ENCODE measurements around the gene TMEM212.
A peak's percentile ranks its signal among the peaks of the same experiment; 100 is the strongest.

The TMEM212 gene

DNA sequence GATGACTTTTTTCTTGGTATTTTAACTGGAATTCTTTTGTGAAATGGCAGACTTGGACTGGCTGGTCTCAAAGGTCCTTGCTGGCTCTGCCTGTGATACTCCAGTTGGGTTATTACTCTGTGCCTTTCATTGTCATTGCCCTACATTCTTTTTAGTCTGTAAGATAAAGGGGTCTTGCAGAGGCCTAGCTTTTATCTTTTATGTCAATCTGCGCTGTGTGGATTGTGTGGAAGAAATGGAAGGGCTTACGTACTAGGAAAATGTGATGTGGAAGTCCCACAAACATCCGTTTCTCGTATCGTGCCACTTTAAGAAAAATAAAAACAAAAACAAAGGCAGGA, 8.7 kb upstream of the TMEM212 start:
- no peak for DNase-seq (ENCODE audit: low read depth in 2 of 2)

DNA sequence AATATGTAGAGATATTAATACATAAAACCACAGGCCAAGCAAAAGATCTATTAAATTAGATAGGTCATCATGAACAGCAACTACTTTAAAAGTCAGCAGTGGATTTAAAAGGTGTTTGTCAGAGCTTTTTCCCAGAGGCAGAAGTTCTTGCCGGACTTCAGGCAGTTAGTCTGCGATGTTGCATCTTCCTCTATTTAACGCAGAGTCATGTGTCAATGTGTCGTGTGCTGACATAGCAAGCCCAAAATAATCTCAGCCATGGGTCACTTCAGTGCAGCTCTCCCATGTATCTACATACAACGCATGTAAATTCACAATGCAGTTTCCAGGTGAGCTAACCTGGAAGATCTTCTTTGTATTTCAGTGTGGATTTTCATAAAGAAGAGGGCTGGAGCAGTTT, 8.0 kb upstream of the TMEM212 start:
- no peak for DNase-seq (ENCODE audit: low read depth in 2 of 2)

DNA sequence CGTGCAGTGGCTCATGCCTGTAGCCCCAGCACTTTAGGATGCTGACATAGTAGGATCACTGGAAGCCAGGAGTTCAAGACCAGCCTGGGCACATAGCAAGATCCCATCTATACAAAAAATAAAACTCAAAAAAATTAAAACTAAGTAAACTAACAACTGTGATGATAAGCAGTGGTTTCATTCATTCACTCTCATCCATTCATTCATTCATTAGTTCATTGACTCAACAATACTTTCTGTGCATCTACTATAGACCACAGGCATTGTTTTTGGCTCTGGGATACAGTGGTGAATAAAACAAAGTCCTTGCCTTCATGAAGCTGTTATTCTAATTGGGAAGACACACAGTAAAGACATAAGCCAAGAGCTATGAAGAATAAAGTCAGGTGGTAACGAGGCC, 7.5 kb upstream of the TMEM212 start:
- DNase-seq (ENCODE audit: low read depth in 2 of 2), result no peak

DNA sequence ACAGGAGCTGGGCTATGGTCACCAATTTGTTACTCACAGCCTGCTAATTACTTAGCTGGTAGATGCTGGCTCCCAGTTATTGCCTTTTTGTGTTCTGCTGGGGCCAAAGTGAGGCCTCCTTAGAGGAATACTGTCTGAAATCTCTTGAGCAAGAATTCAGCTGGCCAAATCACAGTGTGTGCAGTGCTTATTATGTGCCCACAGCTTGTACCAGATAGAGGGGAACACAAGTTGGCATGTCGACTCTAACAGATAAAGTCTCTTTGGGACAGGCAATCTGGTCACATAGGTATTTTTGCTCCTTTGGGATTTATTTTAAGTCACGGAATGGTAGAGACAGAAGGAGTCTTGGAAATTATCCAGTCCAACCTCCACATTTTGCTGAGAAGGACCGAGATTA, 6.3 kb upstream of the TMEM212 start:
- no peak for DNase-seq (ENCODE audit: low read depth in 2 of 2)

DNA sequence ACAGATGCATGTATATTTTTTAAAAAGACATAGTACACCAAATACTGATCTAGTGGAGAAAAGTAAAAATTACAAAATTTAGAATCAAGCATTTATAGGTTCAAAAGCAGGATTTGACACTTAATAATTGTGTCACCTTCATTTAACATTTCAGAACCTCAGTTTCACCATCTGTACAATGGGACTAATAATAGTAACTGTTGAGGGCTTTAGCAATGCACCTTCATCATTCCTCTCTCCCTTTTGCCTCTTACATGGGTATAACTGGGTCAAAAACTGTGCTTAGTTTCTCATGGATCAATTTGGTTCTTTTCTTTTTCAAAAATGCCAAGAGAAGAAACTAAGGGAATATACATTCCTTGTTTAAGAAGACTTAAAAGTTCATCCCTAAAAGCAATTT, 5.5 kb upstream of the TMEM212 start:
- DNase-seq (ENCODE audit: low read depth in 2 of 2), result no peak

DNA sequence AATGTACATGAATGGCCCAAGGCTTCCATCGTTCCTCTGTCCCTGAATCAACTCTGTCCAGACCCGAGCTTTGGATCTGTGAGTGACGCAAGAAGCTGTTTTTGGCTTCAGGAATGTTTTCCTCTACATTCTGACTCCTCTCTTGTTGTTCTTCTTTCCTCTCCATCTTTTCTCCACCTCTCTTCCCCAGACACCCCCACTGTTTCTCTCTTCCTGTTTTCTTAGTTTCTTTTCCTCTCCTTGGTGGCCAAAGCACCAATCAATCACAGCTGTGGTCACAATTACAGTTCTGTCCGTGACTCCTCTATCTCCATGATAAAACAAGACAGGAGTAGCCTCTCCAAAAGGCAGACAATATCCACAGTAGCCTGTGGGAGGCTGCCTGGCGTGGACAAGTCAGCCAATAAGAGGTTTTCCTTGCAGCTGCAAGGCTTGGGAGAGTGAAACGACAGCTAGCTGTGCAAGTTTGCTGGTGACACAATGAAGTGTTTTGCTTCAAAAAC, 4.9 kb upstream of the TMEM212 start:
- DNase-seq (ENCODE audit: low read depth in 2 of 2), result peak in 1 of 2 experiments; percentile 29

DNA sequence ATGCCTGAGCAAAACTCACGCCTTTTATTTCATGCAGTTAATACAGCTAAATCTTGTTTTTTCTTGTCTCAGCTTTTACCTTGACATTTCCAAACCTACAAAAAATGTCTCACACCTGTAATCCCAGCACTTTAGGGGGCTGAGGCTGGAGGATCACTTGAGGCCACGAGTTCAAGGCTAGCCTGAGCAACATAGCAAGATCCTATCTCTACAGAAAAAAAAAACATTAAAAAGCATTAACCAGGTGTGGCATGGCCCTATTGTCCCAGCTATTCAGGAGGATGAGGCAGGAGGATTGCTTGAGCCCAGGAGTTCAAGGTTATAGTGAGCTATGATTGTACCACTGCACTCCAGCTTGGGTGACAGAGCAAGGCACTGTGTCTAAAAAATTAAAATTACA, 3.9 kb upstream of the TMEM212 start:
- no peak for DNase-seq (ENCODE audit: low read depth in 2 of 2)

DNA sequence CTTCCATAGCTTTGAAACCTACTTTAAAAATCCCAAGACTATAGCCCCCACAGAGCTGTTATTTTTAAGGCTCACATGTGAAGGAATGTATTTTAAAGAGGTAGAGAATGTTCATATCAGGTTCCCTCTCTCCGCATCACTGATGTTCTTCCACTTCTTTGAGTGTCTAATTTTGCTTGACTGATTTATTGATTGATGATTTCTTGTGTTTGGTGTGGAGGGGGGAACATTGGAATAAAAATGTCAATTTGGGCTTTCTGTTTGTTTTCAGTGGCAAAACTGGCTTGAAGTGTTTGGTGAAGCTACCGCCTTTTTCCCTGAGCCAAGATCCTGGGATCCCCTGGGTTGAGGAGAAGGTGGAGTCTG, 2.7 kb upstream of the TMEM212 start:
- no peak for DNase-seq (ENCODE audit: low read depth in 2 of 2)

DNA sequence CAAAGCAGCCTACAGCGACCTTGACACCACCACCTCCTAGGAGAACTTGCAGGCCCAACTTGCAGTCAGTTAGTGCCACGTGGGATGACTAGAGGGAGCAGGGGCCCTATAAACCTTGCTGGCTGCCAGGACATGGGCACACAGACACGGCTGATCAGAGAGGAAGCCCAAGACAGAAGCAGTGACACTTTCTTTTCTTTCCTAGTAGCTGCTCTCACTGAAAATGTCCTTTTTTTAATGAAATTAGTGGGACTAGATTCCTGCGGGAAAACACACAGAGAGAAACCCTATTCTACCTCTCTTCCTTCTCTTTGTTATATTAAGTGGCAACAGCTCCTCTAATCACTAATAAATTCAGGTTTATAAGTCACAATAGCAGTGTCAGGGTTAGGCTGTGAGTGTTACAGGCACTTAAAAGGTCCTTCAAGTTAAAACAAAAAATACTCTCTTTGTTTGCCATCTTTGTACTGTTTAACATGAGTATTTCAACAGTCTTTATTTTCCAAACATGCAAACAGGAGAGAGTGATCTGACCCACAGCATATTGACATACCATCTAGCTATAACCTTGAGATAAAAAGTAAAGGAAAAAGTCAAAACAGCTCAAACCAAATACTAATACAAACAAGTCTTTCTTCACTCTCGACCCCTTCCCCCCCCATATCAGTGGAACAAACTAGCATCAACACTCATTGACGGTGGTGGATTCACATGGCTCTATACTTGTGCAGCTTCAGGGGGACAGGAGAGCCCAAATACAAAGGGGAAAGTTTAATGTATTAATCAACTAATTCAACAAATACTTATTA, 2.1 kb upstream of the TMEM212 start:
- no peak for DNase-seq (ENCODE audit: low read depth in 2 of 2)

DNA sequence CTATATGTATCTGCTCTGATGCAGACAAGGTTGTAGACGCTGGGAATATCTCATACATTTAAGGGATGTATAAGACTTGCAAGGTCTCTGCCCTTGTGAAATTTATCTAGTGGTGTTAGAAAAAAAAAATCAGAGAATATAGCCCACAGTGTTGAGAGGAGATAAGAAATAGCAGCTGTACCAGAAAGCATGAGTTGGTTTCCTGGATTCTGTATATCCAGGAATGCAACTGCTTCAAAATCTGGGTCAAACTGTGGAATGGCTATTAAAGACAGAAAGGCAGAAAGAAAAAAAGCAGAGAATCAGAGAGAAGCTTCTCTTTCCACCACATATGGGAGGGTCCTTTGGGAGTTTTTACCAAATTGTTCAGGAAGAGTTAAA, 1.5 kb upstream of the TMEM212 start:
- DNase-seq (ENCODE audit: low read depth in 2 of 2), result peak in 1 of 2 experiments; percentile 35

DNA sequence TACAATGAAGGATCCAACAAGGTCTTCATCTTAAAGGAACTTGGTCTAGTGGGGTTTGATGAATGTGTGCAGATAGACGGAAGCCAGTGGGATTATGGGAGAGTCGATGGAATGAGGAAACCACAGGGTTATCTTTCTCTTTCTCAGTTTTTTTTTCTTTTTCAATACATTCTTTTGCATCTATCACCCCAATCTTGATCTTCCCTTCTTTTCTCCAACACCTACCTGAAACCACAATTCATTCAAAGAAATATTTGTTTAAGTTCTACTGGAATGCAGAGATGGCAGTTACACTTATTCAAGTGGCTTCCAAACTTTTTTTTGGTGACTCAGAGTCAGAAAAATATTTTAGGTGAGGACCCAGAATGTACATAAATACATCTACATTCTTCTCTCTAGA, 1.7 kb downstream of the TMEM212 start:
- no peak for DNase-seq (ENCODE audit: low read depth in 2 of 2)

DNA sequence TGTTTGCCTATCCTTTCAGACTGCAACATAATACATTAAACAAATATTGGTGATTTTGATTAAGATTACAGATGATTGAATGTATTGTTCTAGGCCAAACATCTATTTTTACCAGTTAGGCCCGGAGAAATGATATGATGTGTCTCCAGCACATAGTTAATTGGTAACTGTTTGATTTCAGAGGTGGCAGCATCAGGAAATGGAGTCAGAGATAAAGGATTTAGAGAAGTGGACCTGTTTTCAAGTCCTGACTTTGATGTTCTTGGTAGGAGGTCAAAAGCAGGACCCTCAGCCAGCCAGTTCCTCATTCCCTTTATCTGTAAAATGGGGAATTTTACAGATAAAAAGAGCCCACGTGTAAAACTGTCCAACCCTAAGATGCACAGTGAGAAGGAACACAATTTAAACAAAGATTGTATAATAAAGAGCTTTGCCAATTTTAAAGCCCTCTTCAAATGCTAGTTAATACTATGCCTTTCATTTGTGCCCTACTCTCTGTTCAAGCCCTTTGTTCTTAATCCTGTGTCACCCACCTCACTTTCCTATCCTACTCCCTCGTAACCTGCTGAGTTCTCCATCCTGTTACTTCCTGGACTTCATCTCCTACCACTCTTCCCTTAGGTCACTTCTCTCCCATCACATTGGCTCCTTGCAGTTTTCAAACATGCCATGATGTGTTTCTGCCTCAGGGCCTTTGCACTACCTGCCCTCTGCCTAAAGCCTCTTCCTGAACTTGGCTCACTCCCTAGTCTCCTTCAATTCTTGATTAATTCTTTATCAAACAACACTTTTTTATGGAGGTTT, 2.5 kb downstream of the TMEM212 start:
- DNase-seq (ENCODE audit: low read depth in 2 of 2), result no peak

DNA sequence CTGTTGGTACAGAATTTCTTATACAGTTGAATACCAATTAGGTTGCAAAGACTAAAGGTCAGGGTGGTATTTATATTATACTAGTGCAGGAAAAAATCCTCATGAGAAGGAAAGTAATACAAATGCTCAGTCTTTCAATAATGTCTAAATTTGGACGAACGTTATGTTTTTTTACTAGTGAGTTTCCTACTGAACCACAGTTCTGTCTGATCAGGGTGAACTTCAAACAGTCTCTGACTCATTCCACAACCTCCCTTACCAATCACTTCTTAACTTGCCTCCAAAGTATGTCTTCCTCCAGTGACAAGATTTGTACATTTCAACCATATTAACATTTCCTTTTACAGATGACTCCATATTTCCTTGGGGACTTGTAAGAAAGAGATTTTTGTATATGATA, 3.4 kb downstream of the TMEM212 start:
- no peak for DNase-seq (ENCODE audit: low read depth in 2 of 2)

DNA sequence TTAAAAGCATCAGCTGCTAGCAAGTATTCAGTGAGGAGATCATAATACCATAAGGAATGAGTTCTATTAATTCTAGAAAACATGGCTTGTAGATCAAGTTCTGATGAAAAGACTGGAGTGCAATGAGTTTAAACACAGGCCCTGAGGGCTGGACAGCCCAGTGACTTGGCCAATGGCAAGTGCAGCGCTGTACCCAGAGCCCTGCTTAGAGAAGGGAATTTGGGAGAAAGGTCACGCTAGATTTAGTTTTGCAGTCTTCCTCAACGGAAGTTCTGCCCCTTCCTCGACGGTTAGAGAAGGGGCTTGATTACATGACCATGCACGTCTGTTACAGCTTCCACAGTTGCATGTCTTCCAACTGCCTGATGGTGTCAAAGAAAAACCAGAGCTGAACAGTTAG, 4.0 kb downstream of the TMEM212 start:
- DNase-seq (ENCODE audit: low read depth in 2 of 2), result no peak

DNA sequence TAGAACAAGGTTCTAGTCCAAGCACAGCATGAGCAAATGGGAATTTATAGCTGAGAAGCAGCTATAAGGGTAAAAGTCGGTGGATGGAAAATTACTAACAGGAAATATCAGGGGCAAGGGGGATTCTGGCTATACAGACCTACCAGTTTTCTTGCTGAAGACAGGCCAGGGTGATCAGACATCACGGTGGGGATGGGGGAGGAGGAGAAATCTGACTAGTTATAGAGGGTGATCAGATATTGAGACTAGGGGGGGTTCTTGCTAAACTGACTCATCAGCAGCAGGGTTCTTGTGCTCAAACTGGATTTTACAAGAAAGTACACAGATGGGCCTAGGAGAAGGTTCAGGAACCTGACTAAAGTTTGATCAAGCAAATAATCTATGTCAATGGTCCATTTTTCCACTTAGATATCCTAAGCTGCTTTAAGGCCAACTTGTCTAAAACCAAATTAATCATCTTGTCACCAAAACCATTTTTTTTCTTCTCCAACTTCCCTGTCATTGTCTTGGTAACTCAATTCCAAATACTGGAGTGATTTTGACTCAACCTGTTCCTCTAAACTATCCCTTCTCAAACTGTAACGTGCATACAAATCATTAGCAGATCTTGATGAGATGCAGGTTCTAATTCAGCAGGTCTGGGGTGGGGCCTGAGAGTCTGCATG, 4.6 kb downstream of the TMEM212 start:
- no peak for DNase-seq (ENCODE audit: low read depth in 2 of 2)

DNA sequence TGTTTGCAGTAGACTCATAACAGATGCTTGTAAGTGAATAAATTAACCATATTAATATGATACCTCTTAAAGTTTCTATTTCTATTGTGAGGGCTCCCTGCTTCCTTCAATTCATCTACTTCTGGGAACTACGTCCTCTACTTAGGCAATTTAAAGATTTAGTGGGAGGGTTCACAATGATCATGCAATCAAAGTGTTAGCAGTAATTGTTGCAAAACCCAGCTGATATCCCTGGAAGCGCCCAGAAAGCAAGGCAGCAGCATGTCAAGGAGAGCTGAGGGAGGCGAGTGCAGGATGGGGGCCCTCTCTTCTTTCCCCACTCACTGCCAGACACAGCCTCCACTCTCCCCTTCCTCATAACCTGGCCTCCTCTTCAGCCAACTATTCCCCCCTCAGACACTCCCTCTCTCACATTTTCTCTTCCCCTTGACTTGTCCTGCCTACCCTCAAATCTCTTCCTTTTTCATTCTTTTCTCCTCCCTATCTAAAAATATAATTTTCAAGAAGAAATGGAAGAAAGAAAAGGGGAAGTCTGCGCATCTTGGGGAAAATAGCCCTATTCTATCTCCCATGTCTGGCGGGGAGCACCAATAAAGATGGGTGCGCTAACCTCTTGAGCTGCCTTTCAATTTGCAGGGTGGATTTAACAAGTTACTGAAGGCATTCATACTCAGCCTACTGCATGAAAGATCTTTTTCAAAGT, 6.6 kb downstream of the TMEM212 start:
- no peak for DNase-seq (ENCODE audit: low read depth in 2 of 2)

DNA sequence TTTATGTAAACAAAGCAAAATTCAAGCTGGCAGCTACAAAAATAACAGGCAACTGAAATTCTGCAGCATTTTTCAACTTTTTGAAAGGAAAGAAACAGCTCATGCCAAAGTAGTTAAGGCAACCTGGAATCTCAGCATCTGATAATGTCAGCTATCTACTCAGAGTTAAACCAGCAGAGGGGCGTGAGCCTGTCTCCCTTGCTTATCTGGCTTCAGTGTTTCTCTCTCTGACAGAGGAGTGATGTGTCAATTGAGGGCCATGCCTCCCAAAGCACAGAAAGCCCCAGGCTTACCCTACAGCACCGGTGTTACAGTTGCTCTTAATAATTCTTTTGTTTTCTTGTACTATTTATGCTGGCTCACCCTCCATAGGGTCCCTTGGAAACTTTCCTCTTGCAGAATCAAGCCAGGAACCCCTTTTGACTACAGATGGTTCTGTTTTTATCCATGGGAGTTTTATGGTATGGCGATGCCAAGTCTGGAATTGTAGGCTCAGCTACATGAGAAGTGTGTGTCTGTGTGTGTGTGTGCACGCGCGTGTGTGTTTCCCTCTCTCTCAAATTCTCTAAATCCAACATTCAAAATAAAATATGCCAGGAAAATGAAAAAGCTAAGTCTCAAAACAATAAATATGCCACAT, 7.3 kb downstream of the TMEM212 start:
- DNase-seq (ENCODE audit: low read depth in 2 of 2), result no peak

DNA sequence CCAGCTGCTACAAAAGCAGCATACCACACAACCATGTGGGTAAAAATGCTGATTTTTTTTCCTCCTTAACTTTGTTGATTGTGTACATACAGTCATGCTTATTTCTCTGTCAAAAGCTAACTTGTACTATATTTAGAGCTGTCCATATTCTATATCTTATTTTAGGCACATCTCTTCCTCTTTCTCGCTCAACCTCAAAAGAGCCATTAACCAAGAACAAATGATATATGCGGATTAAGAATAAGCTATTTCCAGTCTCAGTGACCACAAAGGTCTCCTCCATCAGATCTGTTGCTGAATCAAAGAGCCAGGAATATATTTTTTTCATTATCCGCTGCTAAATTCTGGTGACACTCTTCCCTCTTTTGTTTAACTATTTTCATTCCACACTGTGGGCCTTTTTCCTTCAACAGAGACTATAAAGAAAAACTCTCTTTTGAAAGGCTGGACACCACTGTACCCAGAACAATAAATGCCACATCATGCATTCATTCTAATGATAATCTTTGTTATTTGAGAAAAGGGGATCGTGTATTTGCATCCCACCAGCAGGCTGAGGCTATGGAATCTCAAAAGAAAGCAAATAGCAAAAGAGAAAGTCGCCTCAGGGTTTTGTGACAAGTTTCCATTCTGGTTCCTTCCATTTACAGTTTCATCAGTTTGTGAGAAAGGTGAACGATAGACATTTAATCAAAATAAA, 8.0 kb downstream of the TMEM212 start:
- no peak for DNase-seq (ENCODE audit: low read depth in 2 of 2)

DNA sequence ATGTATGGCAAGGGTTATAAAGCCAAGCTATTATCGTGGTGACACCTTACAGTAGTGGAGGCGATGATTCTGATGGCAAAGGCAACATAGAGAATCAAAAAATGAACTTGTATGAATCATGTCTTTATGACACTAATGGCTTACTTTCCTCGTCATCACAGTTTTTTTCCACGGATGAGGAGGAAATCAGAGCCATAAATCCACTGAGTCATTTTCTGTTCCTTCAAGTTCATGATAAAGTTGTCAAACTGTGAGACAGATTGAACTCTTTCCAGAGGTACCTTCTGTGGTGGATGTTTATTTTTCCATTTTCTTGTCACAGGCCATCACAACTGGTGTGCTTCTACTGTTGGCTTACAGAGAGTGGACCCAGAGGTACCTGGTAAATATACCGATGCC, 8.5 kb downstream of the TMEM212 start:
- no peak for DNase-seq (ENCODE audit: low read depth in 2 of 2)

DNA sequence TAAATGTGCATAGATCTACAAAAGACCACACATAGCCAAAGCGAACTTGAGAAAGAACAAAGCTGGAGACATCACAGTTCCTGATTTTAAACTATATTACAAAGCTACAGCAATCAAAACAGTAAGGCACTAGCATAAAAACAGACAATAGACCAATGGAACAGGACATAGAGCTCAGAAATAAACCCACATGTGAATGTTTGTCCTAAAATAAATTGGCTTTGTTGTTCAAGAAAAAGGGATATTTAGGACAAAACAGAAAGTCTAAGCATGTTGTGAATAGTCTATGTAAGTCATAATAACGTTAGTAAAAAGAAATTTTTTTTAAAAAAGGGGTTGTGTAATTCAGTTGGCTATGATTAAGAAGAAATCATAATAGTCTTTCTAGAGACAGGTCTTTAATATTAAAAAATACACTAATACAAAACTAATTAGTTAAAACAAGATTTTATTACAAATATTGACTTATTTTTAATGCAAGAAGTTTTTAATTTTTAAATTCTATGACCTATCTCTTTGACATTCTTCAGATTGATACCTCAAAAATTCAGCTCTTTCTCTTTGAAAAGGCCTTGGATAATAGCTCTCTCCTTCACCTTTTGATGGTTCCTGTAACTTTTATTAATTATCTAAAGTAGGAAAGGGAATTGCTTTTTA, 11.6 kb downstream of the TMEM212 start:
- no peak for DNase-seq (ENCODE audit: low read depth in 2 of 2)

Data from fibroblast of skin of left quadriceps (primary cell).